ENCODE measurements around the gene UBXN11. TPM values are rescaled to one million over a fixed set of nuclear protein-coding genes. Genes with fewer than 3 reads are reported as not detected.
A peak's percentile ranks its signal among the peaks of the same experiment; 100 is the strongest.
"Not testable (repeated sequence)": the region's sequence is repeated elsewhere in the genome, so short reads cannot be mapped to it uniquely, and the experiment has no call there.

Gene UBXN11
- total RNA-seq, 4 donors from 2014 or later, result 13.8 to 48.3 (median 19.7) TPM

GRCh38 chr1:26315874-26316850 is 9.7 kb upstream of the UBXN11 start:
- H3K4me3 ChIP-seq, result no peak overlapping the region
- peaks cover 0 to 16% (median 2%) of the 10 kb centered on the region in 4 donors for H3K4me1 ChIP-seq
- H3K27ac ChIP-seq, result peak overlapping the region in 1 of 4 donors; percentile 26
- H3K9me3 ChIP-seq, result no peaks in the 10 kb centered on the region
- TF ChIP-seq POLR2A (IDR thresholded peaks at IDR 0.05), result no peak
- TF ChIP-seq, protein P1, sequence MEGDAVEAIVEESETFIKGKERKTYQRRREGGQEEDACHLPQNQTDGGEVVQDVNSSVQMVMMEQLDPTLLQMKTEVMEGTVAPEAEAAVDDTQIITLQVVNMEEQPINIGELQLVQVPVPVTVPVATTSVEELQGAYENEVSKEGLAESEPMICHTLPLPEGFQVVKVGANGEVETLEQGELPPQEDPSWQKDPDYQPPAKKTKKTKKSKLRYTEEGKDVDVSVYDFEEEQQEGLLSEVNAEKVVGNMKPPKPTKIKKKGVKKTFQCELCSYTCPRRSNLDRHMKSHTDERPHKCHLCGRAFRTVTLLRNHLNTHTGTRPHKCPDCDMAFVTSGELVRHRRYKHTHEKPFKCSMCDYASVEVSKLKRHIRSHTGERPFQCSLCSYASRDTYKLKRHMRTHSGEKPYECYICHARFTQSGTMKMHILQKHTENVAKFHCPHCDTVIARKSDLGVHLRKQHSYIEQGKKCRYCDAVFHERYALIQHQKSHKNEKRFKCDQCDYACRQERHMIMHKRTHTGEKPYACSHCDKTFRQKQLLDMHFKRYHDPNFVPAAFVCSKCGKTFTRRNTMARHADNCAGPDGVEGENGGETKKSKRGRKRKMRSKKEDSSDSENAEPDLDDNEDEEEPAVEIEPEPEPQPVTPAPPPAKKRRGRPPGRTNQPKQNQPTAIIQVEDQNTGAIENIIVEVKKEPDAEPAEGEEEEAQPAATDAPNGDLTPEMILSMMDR (IDR thresholded peaks at IDR 0.05), result no peak
- no peak for TF ChIP-seq EP300 (IDR thresholded peaks at IDR 0.05)
- DNase-seq (ENCODE audit: low spot score in 2 of 2), result no peak
- H3K27me3 ChIP-seq, result peaks cover 0 to 5% of the 10 kb centered on the region in 2 donors
- WGBS, 2 donors, result 80 to 85% methylated on average over 8 of the region's 8 CpGs
- H3K36me3 ChIP-seq, result no peaks in the 10 kb centered on the region

GRCh38 chr1:26314501-26314900 is 8.1 kb upstream of the UBXN11 start:
- no peak for DNase-seq (ENCODE audit: low spot score in 2 of 2)
- Histone ChIP-seq H3K27ac (no peak overlapping the region), H3K27me3 (no peaks in the 10 kb centered on the region), H3K36me3 (no peaks in the 10 kb centered on the region), H3K4me3 (no peak overlapping the region), H3K9me3 (no peaks in the 10 kb centered on the region), H3K4me1 (peaks cover 0 to 11% (median 0%) of the 10 kb centered on the region in 4 donors)
- WGBS, 2 donors, result 86% methylated on average over 5 of the region's 5 CpGs
- no peak for TF ChIP-seq EP300 (IDR thresholded peaks at IDR 0.05)
- TF ChIP-seq, protein P1 (IDR thresholded peaks at IDR 0.05), result no peak
- TF ChIP-seq POLR2A (IDR thresholded peaks at IDR 0.05), result no peak

- H3K4me3 ChIP-seq; DNase-seq (ENCODE audit: low spot score in 2 of 2); H3K27me3 ChIP-seq; H3K9me3 ChIP-seq; H3K36me3 ChIP-seq: not testable (repeated sequence)
- Histone ChIP-seq H3K27ac (peak overlapping the region in 1 of 4 donors; percentile 51), H3K4me1 (peaks cover 0 to 22% (median 8%) of the 10 kb centered on the region in 4 donors)
- WGBS, 2 donors, result 84 to 88% methylated on average over 21 of the region's 21 CpGs
Measured at GRCh38 chr1:26307966-26308899, 1.8 kb upstream of the UBXN11 start.

DNA sequence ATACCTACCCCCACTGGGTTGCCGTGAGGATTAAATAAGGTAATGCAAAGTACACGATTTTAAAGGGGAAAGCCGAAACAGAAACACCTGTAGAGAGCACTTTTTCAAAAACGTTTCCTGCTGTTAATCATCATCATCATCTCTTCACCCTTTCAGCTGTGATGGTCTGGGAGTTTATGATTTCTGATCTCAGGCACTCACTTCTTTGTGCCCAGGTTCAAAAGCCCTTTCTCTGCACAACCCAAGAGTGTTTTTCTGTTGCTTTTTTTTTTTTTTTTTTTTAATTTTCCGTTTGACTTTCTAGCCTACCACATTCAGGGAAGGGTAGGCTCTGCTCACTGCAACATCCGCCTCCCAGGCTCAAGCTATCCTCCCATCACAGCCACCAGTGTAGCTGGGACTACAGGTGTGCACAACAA is 936 bp upstream of the UBXN11 start:
- Histone ChIP-seq H3K36me3 (no peaks in the 10 kb centered on the region), H3K4me1 (peaks cover 0 to 27% (median 8%) of the 10 kb centered on the region in 4 donors), H3K9me3 (no peaks in the 10 kb centered on the region), H3K27ac (peak overlapping the region in 2 of 4 donors; percentile 40 to 51), H3K27me3 (no peaks in the 10 kb centered on the region), H3K4me3 (peak overlapping the region in 1 of 4 donors; percentile 70)
- 50 to 51% methylated on average over 6 of the region's 6 CpGs for WGBS, 2 donors
- TF ChIP-seq, protein P1 (IDR thresholded peaks at IDR 0.05), result no peak
- TF ChIP-seq EP300 (IDR thresholded peaks at IDR 0.05), result no peak
- TF ChIP-seq POLR2A (IDR thresholded peaks at IDR 0.05), result no peak
- no peak for DNase-seq (ENCODE audit: low spot score in 2 of 2)

GRCh38 chr1:26305667-26306289 is 658 bp downstream of the UBXN11 start:
- 35 to 41% methylated on average over 8 of the region's 8 CpGs for WGBS, 2 donors
- Histone ChIP-seq H3K27ac (peak overlapping the region in 3 of 4 donors; percentile 47 to 79 (median 51)), H3K36me3 (peaks cover 0 to 8% (median 0%) of the 10 kb centered on the region in 3 donors), H3K4me3 (peak overlapping the region; percentile 39 to 83 (median 72)), H3K9me3 (no peaks in the 10 kb centered on the region), H3K4me1 (peaks cover 0 to 27% (median 8%) of the 10 kb centered on the region in 4 donors), H3K27me3 (no peaks in the 10 kb centered on the region)
- DNase-seq (ENCODE audit: low spot score in 2 of 2), result no peak
- TF ChIP-seq EP300 (IDR thresholded peaks at IDR 0.05), result no peak
- TF ChIP-seq, protein P1 (IDR thresholded peaks at IDR 0.05), result no peak
- no peak for TF ChIP-seq POLR2A (IDR thresholded peaks at IDR 0.05)

Data from tibial nerve (tissue), 4 donors.